NCI-H82 (cell line): ENCODE data around the gene DNAJC5.
A peak's percentile ranks its signal among the peaks of the same experiment; 100 is the strongest.

Experiments used
- DNase-seq: peaks from one replicate; lab custom pipeline; 2025; lab: John Stamatoyannopoulos, UW

DNAJC5 gene

DNA sequence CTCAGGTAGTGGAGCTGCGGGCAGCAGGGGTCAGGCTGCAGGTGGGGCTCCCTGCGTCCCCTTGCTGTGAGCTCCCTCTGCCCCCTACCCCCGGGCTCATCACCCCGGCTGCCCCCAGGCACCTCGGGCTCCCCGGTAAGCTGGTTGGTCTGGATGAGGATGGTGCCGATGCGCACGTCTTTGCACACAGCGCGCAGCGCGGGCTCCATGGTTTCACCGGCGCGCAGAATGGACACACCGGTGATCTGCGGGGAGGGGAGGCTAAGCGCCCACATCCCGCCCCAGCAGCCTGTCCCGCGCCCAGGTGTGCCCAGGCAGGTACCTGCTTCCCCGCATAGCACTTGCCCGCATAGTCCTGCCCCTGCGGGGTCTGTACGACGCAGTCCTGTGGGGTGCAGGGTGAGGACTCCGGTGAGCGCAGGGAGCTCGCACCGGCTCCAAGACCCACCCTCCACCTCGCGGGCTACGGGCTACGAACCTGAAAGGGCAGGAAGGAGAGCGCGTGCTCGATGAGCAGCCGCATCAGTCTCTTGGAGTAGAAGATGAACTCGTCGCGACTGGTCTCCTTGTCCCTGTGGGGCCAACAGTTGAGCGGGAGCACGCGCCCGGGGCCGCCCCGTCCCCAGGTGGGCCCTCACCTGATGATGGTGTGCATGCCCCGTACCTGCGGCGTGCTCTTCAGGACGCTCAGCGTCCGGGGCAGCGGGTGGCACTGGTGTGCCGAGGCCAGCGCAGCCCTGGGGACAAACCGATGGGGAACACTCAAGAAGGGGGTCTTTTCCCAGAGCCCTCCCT is 45.7 kb downstream of the DNAJC5 start:
- DNase-seq, result no peak

DNA sequence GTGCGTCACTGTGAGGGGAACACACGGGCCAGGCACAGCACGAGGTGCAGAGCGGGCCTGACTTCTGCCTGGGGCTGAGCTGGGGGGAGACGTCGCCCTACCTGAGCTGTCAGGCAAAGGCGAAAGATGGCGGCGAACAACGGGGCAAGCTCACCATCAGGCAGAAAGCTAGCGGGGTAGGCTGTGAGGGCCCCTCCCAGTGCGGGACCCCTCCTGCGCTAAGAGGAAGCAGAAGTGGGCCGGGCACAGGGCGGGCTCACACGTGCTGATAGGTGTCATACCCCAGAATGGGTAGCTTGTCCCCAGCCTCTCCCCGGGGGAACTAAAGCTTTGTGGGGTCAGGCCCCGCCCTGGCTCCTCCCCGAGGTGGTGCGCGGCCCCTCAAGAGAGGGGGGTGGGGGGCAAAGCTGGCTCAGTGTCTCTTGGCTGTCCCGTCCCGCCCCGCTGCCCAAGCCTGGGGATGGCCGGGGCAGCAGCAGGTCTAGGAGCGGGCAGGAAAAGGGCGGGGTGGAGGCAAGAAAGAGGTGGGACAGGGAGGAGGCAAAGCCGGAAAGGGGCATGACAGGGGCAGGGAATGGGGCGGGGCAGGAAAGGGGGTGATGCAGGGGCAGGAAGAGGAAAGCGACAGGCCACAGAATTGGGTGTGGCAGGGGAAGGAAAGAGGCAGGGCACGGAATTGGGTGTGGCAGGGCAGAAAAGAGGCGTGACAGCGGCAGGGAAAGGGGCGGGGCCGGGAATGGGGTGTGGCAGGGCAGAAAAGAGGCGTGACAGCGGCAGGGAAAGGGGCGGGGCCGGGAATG is 46.6 kb downstream of the DNAJC5 start:
- DNase-seq, result no peak

DNA sequence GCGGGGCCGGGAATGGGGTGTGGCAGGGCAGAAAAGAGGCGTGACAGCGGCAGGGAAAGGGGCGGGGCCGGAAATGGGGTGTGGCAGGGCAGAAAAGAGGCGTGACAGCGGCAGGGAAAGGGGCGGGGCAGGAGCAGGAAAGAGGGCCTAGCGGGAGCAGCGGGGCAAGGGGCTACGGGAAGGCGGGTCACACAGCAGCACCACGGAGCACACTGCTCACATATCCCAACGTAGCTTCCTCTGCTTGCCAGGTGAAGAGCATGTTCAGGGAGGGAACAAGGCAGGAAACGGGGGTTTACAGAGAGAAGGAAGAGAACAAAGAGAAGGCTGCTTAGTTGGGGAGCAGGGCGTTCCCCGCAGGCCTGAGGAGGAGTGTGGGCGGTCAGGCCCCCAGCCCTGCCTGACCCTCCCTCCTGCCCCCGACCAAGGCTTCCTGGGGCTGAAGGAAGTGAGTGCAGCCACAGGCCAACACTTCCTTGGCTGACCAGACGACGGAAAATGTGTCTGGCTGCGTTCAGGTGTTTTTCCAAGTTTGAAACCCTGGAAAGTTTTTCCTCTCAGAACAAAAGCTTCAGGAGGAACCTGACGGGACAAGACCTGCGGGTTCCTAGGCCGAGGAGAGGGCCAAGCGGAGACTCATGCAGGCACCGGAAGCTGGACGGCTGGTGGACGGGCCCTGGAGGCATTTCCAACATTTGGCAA is 47.5 kb downstream of the DNAJC5 start:
- DNase-seq, result peak; percentile 71

DNA sequence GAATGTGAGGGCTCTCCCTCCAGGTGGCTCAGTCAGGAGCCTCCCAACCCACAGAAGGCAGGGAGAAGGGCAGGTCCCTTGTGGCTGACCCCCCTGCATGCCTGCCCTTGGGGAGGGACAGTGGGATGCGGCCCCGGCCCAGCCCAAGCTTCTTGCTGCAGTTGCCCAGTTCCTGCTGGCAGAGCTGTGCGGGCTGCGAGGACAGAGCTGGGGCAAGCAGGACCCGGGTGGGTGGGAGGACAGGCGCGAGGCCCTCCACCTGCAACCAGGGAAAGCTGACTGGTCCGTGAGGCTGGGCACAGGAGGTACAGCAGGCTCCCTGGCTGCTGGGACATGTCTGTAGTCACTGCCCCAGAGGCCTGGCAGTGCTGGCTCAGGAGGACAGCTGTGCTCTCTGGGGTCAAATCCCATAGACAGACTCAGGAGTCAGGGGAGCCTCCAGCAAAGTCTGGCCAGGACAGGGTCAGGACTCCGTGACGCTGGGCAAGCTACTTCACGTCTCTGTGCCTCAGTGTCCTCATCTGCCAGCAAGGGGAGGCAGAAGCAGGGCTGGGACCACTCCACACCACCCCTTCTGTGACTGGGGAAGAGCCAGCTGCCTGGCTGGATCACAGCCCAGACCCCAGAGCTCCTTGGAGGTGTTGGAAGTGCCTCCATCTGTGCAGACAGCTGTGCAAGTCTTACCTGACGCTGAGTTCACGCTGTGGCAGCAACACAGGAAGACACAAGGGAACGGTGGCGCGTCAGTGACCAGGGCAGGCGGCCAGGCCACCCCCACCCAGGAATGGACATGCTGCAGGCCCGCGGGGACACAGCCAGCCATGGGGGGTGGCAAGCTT is 48.3 kb downstream of the DNAJC5 start:
- peak; percentile 47 for DNase-seq

DNA sequence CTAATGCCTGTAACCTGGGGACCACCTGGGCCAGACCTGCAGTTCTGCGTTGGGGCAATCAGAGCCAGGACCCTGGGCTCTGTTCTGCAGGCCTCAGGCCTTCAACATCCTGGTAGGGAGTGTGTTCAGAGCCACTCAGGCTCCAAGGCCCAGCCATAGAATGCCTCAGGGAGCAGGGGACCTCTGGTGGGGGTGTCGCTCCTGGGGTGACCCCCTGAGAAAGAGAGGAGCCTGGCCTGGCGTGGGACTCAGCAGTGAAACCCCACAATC is 48.8 kb downstream of the DNAJC5 start:
- DNase-seq, result no peak

DNA sequence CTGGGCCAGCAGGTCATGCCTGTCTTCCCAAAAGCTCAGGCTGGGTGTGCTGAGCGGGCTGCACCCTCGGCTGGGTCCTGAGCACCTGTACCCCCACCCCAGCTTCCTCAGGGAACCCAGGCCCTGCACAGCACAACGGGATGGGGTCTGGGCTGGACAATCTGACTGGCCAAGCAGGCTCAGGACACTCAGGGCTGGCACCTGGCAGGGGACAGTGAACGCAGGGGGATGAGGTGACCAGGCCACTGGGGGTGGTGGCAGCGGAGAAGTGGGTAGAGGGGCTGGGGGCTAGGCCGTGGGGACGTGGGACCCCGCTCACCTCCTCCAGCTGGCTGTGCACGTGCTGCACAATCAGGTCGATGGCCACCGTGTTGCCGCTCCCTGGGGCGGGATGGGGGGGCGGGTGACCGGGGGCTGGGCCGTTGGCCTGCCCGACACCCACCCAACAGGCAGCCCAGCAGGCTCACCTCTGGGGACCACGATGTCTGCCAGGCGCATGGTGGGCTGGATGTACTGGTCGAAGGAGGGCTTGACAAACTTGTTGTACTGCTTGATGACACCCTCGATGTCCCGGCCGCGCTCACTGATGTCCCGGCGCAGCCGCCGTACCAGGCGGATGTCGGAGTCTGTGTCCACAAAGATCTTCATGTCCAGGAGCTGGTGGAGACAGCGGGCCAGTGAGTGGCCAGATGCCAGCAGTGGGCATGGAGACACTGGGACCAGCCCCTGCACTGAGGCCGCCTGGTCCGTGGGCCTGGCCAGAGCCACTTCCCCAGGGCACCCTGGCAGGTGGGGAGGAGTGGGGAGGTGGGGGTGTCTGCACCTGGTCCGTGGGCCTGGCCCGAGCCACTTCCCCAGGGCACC is 49.4 kb downstream of the DNAJC5 start:
- DNase-seq, result no peak

DNA sequence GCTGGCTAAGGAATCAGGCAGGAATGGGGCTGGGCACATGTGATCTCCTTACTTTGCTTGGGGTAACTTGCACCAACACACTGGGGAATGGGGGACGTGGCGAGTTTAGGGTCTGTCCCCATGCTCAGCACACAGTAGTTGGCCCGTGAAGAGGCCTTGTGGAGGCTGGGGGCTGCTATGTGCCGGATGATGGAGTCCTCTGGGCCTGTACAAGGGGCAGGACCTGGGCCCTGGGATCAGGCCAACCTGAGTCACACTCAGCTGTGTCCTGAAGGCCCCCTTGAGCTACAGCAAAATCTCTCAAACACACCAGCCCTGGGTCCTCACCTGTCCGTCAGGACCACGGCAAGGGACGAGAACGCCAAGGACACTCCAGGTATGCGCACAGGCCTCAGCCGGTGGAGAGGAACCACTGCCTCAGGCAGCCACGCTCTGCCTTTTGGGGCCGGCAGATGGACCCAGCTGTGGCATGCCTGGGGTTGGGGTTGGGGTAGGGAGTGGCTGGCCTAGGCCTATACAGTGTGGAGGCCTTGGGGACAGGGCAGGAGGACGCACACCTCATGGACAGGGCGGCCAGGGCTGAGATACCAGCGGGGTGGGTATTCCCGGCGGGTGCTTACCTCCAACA is 50.2 kb downstream of the DNAJC5 start:
- no peak for DNase-seq

DNA sequence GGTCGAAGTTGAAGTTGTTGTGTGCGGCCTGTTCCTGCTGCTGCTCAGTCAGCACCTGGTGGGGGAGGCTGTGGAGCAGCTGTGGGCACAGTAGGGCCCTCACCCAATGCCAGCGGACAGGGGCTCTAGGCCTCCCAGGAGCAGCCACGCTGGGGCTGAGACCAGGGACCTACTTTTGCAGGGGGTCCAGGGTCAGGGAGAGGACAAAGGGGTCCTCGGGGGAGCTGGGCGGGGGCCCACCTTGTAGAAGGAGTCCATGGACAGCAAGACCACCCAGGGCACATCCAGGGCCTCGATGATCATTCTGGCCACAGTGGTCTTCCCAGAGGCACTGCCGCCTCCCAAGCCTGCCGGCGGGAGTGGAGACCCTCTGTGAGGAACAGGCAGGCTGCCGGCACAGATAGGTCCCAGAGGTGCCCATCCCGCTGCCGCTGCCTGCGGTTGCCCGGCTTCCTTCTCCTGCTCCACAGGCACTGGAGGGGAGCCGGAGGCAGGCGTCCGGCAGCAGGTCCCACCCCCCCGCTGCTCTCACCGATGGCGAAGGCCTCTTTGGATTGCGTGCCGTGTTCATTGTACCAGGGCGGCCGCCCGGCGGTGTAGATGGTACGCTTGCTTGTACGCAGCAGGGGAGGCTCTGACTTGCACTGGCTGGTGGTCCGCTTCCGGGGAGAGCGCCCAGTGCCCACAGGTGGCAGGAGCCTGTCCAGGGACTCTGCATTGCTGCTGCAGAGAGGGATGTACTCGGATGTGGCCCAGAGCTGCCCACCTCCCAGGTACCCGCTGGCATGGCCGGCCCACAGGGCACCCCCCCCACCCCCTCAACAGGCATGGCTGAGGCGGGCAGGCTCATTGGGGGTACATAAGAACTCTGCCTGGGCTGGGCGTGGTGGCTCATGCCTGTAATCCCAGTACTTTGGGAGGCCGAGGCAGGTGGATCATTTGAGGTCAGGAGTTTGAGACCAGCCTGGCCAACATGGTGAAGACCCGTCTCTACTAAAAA is 51.3 kb downstream of the DNAJC5 start:
- no peak for DNase-seq

DNA sequence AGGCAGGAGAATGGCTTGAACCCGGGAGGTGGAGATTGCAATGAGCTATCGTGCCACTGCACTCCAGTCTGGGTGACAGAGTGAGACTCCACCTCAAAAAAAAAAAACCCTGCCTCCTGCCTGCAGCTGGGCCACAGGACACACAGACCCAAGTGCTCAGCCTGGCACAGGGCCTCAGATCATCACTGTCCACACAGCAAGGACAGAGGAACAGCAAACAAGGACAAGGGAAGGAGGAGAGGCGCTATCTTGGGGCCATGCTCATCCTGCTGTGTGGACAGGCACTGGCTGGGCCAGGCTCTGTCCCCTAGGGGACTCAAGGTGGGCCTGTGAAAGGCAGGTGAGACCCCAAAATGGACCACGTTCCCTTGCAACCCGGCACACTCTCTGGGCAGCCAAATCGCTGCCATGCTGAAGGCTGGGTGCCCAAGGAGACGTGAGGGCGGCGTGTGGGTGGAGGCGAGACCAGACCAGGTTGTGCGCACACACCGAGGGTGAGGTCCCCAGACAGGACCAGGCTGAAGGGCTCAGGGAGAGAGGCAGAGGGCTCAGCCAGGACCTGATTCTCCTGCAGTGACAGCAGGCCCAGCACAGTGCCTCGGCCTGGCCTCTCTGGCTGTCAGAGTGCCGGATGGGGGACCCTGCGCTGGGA is 52.2 kb downstream of the DNAJC5 start:
- no peak for DNase-seq

DNA sequence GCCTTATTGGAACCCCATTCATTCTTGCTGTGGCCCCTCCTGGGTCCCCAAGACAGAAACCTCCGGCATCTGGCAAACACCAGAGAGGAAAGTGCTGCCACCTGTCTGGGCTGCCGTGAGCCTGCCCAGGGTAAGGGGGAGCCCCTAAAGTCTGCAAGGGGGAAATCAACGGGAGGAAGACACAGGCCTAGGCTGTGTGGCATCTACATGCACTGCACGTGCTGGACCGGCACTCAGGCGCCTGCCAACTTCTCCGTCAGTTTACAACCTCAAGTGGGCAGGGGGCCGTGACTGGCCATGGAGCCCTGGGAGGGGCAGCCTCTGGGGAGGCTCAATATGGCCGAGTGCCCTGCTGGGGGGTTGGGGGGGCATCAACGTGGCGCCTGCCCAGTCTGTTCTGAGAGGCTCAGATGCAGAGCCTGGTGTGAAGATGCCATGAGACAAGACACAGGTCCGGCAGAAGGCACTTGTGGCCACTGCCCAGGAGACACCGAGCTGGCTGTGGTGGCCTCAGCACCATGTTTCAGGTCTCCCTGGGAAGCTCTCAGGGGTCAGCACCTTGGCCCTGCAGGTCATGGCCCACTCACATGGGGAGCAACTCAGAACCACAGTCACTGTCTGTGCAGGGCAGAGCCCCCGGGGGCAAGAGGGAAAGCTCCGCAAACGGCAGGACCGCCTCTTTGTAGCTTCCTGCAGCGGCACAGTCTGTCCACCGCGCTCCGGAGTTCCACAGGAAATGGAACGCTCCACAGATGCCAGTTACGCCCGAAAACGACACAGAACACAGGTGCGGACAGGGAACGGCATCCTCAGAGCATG is 52.9 kb downstream of the DNAJC5 start:
- no peak for DNase-seq

DNA sequence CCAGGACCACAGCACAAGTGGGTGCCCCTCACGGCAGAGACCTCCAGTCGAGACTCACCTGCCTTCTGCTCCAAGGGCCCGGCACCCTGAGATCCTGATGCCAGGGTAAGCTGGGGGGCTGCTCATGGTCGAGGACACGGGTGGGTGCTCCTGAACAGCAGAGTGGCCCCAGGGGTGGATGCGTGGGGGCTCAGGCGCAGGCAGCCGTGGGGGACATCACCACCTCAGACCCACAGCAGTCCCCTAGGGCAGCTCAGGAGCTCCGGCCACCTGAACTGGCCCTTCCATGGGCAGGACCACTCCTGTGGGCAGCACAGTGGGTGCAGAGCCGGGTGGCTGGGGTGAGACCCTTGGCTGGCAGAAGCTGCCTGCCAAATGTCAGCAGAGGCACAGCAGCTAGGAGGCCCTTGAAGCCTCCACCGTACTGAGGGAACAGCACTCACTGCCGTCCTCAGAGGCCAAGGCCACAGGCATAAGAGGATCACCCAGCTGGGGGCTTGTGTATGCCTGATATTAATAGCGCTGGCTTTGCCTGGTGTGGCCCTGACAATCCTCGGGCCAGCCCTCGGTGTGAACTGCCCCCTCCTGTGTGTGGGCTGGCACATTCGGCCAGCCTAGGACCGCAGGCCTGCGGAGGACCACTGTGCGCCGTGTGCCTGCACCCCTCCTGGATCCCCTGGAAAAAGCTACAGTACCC is 55.9 kb downstream of the DNAJC5 start:
- DNase-seq, result peak; percentile 81

DNA sequence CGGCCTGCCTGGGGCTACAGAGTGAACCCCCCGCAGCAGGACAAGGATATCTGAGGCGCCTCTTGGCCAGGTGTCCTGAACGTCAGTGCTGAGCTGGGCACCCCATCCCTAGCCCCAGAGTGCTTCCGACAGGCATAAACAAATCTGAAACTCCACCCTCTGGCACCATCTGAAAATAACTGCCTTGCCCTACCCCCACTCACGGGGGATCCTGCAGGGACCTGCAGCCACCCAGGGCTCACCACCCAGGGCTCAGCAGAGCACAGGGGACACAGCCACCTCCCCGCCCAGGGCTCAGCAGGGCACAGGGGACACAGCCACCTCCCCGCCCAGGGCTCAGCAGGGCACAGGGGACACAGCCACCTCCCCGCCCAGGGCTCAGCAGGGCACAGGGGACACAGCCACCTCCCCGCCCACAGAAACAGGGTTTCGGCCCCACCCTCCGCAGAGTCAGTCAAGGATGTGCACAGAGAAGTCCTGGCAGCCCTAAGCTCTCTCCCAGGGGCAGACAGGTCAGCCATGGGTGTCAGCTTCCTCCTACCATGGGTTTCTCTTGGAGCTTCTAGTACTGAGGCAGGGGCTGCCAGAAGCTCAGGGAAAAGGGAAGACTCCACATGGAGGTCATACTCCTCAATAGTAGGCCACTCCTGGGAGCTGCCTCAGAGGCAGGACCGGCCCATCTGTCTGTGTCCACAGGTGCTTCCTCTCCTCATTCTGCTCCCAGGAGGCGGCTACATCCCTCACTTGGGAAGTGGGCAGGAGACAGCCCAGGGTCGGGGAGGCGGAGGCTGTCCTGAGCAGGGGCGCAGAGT is 56.7 kb downstream of the DNAJC5 start:
- no peak for DNase-seq

DNA sequence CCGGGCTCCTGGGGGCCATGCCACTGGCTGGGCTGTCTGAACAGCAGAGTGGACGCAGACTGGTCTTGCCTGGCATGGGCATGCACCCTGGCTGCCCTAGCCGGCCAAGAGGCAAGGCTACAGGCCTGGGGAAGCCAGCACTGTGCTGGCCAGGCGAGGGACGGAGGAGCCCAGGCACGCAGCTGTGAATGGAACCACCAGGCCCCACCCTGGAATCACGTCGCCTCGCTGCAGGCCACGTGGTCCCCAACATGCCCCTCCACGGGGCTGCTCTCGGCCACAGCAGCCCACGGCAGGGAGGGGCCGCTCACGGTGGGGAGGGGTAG is 57.2 kb downstream of the DNAJC5 start:
- DNase-seq, result no peak

DNA sequence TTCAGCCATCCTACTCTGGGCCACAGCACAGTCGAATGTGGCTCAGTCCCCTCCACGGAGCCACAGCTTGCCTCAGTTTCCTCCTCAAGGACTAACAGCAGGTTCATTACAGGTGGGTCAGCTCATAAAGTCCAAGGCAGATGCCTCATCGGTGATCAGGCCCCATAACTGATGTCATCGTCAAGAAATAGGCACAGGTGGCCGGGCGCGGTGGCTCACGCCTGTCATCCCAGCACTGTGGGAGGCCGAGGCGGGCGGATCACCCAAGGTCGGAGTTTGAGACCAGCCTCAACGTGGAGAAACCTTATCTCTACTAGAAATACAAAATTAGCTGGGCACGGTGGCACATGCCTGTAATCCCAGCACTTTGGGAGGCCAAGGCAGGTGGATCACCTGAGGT is 57.8 kb downstream of the DNAJC5 start:
- DNase-seq, result no peak

DNA sequence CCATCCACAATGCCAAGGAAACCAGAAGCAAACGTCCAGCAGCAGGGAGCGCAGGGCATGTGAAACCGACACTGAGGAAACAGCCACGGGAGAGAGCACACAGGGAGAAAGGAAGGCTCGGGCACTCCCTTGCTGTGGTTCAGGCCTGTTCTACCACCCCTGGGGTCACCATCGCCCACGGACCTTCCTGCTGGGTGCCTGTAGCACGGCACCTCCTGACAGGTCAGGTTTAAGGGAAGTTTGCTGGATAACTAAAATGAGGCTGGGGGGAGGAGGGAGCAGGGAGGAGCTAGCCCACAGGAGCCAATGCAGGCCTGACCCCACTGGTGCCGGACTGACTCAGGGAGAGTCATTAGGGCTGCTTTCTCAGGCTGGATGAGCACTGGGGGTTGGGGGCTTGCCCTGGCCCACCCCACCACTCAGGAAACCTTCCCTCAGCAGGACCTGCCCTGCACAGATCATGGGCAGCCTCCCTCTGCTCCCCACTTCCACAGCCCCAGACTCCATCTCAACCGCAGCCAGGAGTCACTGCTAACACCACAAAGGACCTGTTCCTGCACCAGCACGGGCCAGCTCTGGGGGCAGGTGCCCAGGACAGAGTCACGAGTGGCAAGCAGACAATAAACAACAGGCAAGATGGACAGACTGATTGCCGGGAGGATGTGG is 59.0 kb downstream of the DNAJC5 start:
- DNase-seq, result no peak

DNA sequence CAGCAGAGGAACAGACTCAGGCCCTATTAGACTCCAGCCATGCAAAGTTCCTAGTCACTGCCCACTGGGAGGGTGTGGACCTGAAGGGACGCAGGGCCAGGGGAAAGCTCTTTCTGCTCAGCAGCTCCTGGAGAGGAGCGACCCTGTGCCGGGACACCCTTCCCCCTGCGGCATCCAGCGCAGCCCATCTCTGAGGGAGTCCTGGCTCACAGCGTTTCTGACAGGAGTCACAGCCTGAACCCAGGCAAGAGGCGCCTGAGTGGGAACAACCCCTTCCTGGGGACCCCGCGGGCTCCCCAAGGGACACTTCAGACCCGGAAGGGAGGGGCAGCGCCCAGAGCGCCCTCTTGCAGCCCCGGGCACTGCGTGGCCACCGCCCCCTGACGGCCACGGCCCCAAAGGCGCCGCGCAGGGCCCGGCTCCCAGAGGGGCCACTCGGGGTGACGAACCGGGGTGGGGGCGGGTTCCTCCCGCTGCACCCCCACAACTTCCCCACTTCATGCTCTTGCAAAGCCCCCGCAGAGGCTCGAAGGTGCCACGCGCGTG is 60.4 kb downstream of the DNAJC5 start:
- DNase-seq, result peak; percentile 59
